ENCODE results near the gene FHOD3. TPM values are rescaled to one million over a fixed set of nuclear protein-coding genes. Genes with fewer than 3 reads are reported as not detected.

The FHOD3 gene
- total RNA-seq, 2 experiments from 2014 or later = not detected

- no peak for DNase-seq
- no peak overlapping the region for H3K27ac Mint-ChIP-seq
- no peaks in the 10 kb centered on the region for H3K9me3 Mint-ChIP-seq
- no peaks in the 10 kb centered on the region for H3K4me1 Mint-ChIP-seq
- no peak overlapping the region for H3K4me3 Mint-ChIP-seq
- no peaks in the 10 kb centered on the region for H3K36me3 Mint-ChIP-seq
- H3K27me3 Mint-ChIP-seq = no peaks in the 10 kb centered on the region
Observed at GRCh38 chr18:36582988-36583745, 285.7 kb downstream of the FHOD3 start.

- H3K4me3 Mint-ChIP-seq = no peak overlapping the region
- no peaks in the 10 kb centered on the region for H3K9me3 Mint-ChIP-seq
- no peak overlapping the region for H3K27ac Mint-ChIP-seq
- H3K4me1 Mint-ChIP-seq = no peaks in the 10 kb centered on the region
- no peaks in the 10 kb centered on the region for H3K27me3 Mint-ChIP-seq
- no peaks in the 10 kb centered on the region for H3K36me3 Mint-ChIP-seq
- DNase-seq = no peak
Observed at GRCh38 chr18:36589857-36590543, 292.5 kb downstream of the FHOD3 start.

- H3K4me3 Mint-ChIP-seq = no peak overlapping the region
- no peaks in the 10 kb centered on the region for H3K36me3 Mint-ChIP-seq
- no peak overlapping the region for H3K27ac Mint-ChIP-seq
Observed at GRCh38 chr18:36590621-36591580, 293.4 kb downstream of the FHOD3 start.

GRCh38 chr18:36592282-36592681 lies 294.8 kb downstream of the FHOD3 start:
- H3K4me1 Mint-ChIP-seq = no peaks in the 10 kb centered on the region
- H3K27ac Mint-ChIP-seq = no peak overlapping the region
- DNase-seq = no peak
- no peaks in the 10 kb centered on the region for H3K36me3 Mint-ChIP-seq
- no peaks in the 10 kb centered on the region for H3K27me3 Mint-ChIP-seq
- no peak overlapping the region for H3K4me3 Mint-ChIP-seq
- no peaks in the 10 kb centered on the region for H3K9me3 Mint-ChIP-seq

More at GRCh38 chr18:36590621-36591580, 293.4 kb downstream of the FHOD3 start:
- Mint-ChIP-seq H3K4me1 (no peaks in the 10 kb centered on the region), H3K27me3 (no peaks in the 10 kb centered on the region), H3K9me3 (no peaks in the 10 kb centered on the region)
- no peak for DNase-seq

GRCh38 chr18:36593001-36593400 lies 295.5 kb downstream of the FHOD3 start:
- Mint-ChIP-seq H3K4me1 (no peaks in the 10 kb centered on the region), H3K36me3 (no peaks in the 10 kb centered on the region), H3K27ac (no peak overlapping the region), H3K9me3 (no peaks in the 10 kb centered on the region), H3K4me3 (no peak overlapping the region), H3K27me3 (no peaks in the 10 kb centered on the region)
- no peak for DNase-seq

- Mint-ChIP-seq H3K4me3 (no peak overlapping the region), H3K36me3 (no peaks in the 10 kb centered on the region), H3K27me3 (no peaks in the 10 kb centered on the region), H3K4me1 (no peaks in the 10 kb centered on the region), H3K27ac (no peak overlapping the region), H3K9me3 (no peaks in the 10 kb centered on the region)
- no peak for DNase-seq
Observed at GRCh38 chr18:36593641-36594040, 296.1 kb downstream of the FHOD3 start.

GRCh38 chr18:36594621-36595020 lies 297.1 kb downstream of the FHOD3 start:
- Mint-ChIP-seq H3K4me1 (no peaks in the 10 kb centered on the region), H3K36me3 (no peaks in the 10 kb centered on the region), H3K4me3 (no peak overlapping the region), H3K27ac (no peak overlapping the region), H3K27me3 (no peaks in the 10 kb centered on the region), H3K9me3 (no peaks in the 10 kb centered on the region)
- no peak for DNase-seq

GRCh38 chr18:36595046-36595817 lies 297.7 kb downstream of the FHOD3 start:
- Mint-ChIP-seq H3K27ac (no peak overlapping the region), H3K27me3 (no peaks in the 10 kb centered on the region), H3K9me3 (no peaks in the 10 kb centered on the region), H3K4me1 (no peaks in the 10 kb centered on the region), H3K36me3 (no peaks in the 10 kb centered on the region), H3K4me3 (no peak overlapping the region)
- DNase-seq = no peak

GRCh38 chr18:36595818-36596215 lies 298.3 kb downstream of the FHOD3 start:
- H3K27ac Mint-ChIP-seq = no peak overlapping the region
- no peaks in the 10 kb centered on the region for H3K27me3 Mint-ChIP-seq
- DNase-seq = no peak
- H3K4me3 Mint-ChIP-seq = no peak overlapping the region
- H3K36me3 Mint-ChIP-seq = no peaks in the 10 kb centered on the region
- no peaks in the 10 kb centered on the region for H3K4me1 Mint-ChIP-seq
- no peaks in the 10 kb centered on the region for H3K9me3 Mint-ChIP-seq

- Mint-ChIP-seq H3K36me3 (no peaks in the 10 kb centered on the region), H3K27ac (no peak overlapping the region), H3K4me3 (no peak overlapping the region), H3K4me1 (no peaks in the 10 kb centered on the region), H3K9me3 (no peaks in the 10 kb centered on the region), H3K27me3 (no peaks in the 10 kb centered on the region)
- DNase-seq = no peak
Observed at GRCh38 chr18:36597636-36598035, 300.1 kb downstream of the FHOD3 start.

- no peaks in the 10 kb centered on the region for H3K36me3 Mint-ChIP-seq
- no peak for DNase-seq
- no peaks in the 10 kb centered on the region for H3K9me3 Mint-ChIP-seq
Observed at GRCh38 chr18:36600548-36600947, 303.0 kb downstream of the FHOD3 start.

GRCh38 chr18:36601316-36601715 lies 303.8 kb downstream of the FHOD3 start:
- no peaks in the 10 kb centered on the region for H3K9me3 Mint-ChIP-seq
- H3K27ac Mint-ChIP-seq = no peak overlapping the region
- no peaks in the 10 kb centered on the region for H3K36me3 Mint-ChIP-seq
- no peak overlapping the region for H3K4me3 Mint-ChIP-seq
- no peaks in the 10 kb centered on the region for H3K4me1 Mint-ChIP-seq
- no peak for DNase-seq
- H3K27me3 Mint-ChIP-seq = no peaks in the 10 kb centered on the region

More at GRCh38 chr18:36600548-36600947, 303.0 kb downstream of the FHOD3 start:
- H3K4me1 Mint-ChIP-seq = no peaks in the 10 kb centered on the region
- H3K4me3 Mint-ChIP-seq = no peak overlapping the region
- no peaks in the 10 kb centered on the region for H3K27me3 Mint-ChIP-seq
- H3K27ac Mint-ChIP-seq = no peak overlapping the region

GRCh38 chr18:36602071-36602470 lies 304.6 kb downstream of the FHOD3 start:
- Mint-ChIP-seq H3K36me3 (no peaks in the 10 kb centered on the region), H3K27me3 (no peaks in the 10 kb centered on the region), H3K4me3 (no peak overlapping the region), H3K27ac (no peak overlapping the region), H3K9me3 (no peaks in the 10 kb centered on the region), H3K4me1 (no peaks in the 10 kb centered on the region)
- no peak for DNase-seq

GRCh38 chr18:36602620-36603019 lies 305.1 kb downstream of the FHOD3 start:
- Mint-ChIP-seq H3K27ac (no peak overlapping the region), H3K36me3 (no peaks in the 10 kb centered on the region), H3K4me1 (no peaks in the 10 kb centered on the region), H3K9me3 (no peaks in the 10 kb centered on the region), H3K27me3 (no peaks in the 10 kb centered on the region), H3K4me3 (no peak overlapping the region)
- DNase-seq = no peak
